ENCODE measurements around the gene ECHDC3. TPM values are rescaled to one million over a fixed set of nuclear protein-coding genes. Genes with fewer than 3 reads are reported as not detected.
A peak's percentile ranks its signal among the peaks of the same experiment; 100 is the strongest.

The ECHDC3 gene
- total and polyA plus RNA-seq, 2 of the 4 experiments (the other 2 are of a cell fraction): 4.3 to 5.0 TPM

DNA sequence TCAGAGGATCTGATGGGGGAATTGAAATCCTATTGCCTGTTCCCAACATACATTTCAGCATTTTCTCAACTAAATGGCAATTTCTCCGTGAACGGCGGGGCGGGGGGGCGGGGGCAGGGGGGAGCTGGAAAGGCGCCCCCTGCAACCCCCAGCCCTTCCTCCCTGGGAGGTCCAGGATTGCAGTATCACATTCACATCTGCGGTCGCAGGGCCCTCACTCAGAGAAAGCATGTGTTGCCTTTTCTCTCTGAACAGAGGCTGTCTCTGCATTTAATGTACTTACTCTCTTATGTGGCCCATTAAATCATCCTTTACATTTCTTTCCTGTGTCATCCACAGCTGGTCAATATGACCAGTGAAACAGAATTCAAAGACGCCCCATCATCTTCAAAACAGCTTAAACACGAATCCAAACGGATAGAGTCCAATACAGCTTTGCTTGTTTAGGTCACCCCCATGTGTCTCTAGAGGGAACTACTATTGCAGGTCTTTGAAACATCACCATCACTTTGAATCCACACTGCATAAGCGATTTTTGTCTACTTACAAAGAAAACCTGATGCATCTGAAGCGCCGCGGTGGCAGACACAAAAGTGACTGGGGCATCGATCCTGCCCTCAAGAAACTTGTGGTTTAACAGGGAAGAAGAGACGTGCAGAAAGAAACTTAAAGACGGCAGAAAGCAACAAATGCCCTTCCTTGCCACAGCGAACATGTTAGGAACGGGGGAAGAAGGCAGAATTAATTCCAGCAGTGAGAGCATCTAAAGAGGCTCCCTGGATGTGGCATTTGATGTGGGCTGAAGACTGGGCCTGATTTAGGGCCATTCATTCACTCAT is 17.0 kb upstream of the ECHDC3 start:
- intact Hi-C loops (cut with micrococcal nuclease) (loop anchor here (1.0 to 5.0 kb wide), 3 partner anchors 33 to 210 kb away; partner anchors contain the start of gene USP6NL), in situ Hi-C loops (cut with MboI; ENCODE audit: low sequenced_read_pairs) (loop anchor here (5.0 kb wide), 1 partner anchor 208 kb away; no protein-coding TSS in a partner anchor), dilution Hi-C loops (cut with HindIII; ENCODE audit: low sequenced_read_pairs, unreplicated experiment) (no loop called here)
- peak overlapping the region; percentile 51 for H2AK9ac ChIP-seq (replicated peaks; ENCODE audit: low read depth, low read length, poor library complexity)
- H2AK5ac ChIP-seq (ENCODE audit: low read depth, low read length): no peak overlapping the region
- no peak overlapping the region for H3K4ac ChIP-seq (ENCODE audit: low read depth, low read length)
- H4K20me1 ChIP-seq (ENCODE audit: insufficient read depth, low read length): no peaks in the 10 kb centered on the region
- H4K8ac ChIP-seq (ENCODE audit: low read depth in 2 of 2, low read length in 2 of 2): no peak overlapping the region
- no peak overlapping the region for H3K4me3 ChIP-seq (ENCODE audit: insufficient read depth, low read depth, low read length)
- H3K14ac ChIP-seq (replicated peaks; ENCODE audit: low read depth, low read length): no peak overlapping the region
- H2BK5ac ChIP-seq (ENCODE audit: low read depth, low read length, poor library complexity, severe bottlenecking): no peak overlapping the region
- ChIA-PET POLR2A (ENCODE audit: unreplicated experiment) (no interaction called here), CTCF (interaction anchor here (0.6 to 1.6 kb wide), 9 partner anchors 10 to 219 kb away, joined by 3 to 16 read pairs (median 4); no protein-coding TSS in a partner anchor)
- H3K36me3 ChIP-seq (ENCODE audit: control insufficient read depth, insufficient read depth, low read length): no peaks in the 10 kb centered on the region
- DNase-seq (peak; percentile 79), ATAC-seq (ENCODE audit: low read depth) (peak; percentile 96)
- H3K9me1 ChIP-seq (ENCODE audit: insufficient read depth, low read length): no peaks in the 10 kb centered on the region; the same call in 1 of the 2 replicates
- no peak overlapping the region for H3K27ac ChIP-seq (ENCODE audit: insufficient read depth, low read length)
- no TSS peak for BruUV-seq (replicated peaks)
- no peak overlapping the region for H3K23ac ChIP-seq (ENCODE audit: low read depth, low read length)
- H2BK120ac ChIP-seq (ENCODE audit: low read depth, low read length): no peak overlapping the region
- H3K27me3 ChIP-seq (ENCODE audit: control insufficient read depth, insufficient read depth, low read length): peaks cover 10% of the 10 kb centered on the region
- WGBS, 2 experiments (ENCODE audit: extremely low coverage in 2 of 2, insufficient read length in 1 of 2): 55% methylated on average over 14 of the region's 20 CpGs; no CpG with 5 or more reads in 1 of the 2 experiments
- H2BK15ac ChIP-seq (ENCODE audit: low read depth, low read length): no peak overlapping the region
- no peak overlapping the region for H4K5ac ChIP-seq (ENCODE audit: low read depth, low read length)
- no peak overlapping the region for H3K18ac ChIP-seq (ENCODE audit: low read depth, low read length)
- H4K91ac ChIP-seq (ENCODE audit: insufficient read depth, low read depth, low read length): no peak overlapping the region
- H3K9ac ChIP-seq (ENCODE audit: low read depth, low read length): no peak overlapping the region
- no peak overlapping the region for H3K56ac ChIP-seq (ENCODE audit: extremely low read depth, insufficient read depth, low read length)
- H2AFZ ChIP-seq (replicated peaks; ENCODE audit: low read length, poor library complexity): peak overlapping the region; percentile 44
- H2BK20ac ChIP-seq (ENCODE audit: low read depth, low read length): no peak overlapping the region
- H3K4me2 ChIP-seq (ENCODE audit: low read depth, low read length): no peak overlapping the region
- no peaks in the 10 kb centered on the region for H3K9me3 ChIP-seq (ENCODE audit: control insufficient read depth, insufficient read depth, low read length)
- no peaks in the 10 kb centered on the region for H3K4me1 ChIP-seq (ENCODE audit: control insufficient read depth, insufficient read depth, low read length)
- TF ChIP-seq SMC3 (IDR thresholded peaks at IDR 0.05; ENCODE audit: low read depth, low read length) (peak; percentile 97), POLR2A (IDR thresholded peaks at IDR 0.05; ENCODE audit: low read depth, low read length) (peak; percentile 28; the same call in 1 of the 2 replicates), RAD21 (IDR thresholded peaks at IDR 0.05; ENCODE audit: low read length) (peak; percentile 93), MXI1 (IDR thresholded peaks at IDR 0.05; ENCODE audit: borderline replicate concordance, low read depth, low read length) (no peak), MAFK (IDR thresholded peaks at IDR 0.05; ENCODE audit: low read depth, low read length) (no peak), NFE2L2 (IDR thresholded peaks at IDR 0.05; ENCODE audit: low read depth, low read length) (no peak), CTCF (conservative IDR thresholded peaks at IDR 0.05; ENCODE audit: low read depth, low read length) (peak; percentile 83)
- no peaks in the 10 kb centered on the region for H3K79me1 ChIP-seq (ENCODE audit: low read depth in 1 of 2, low read length in 2 of 2)

Measured in IMR-90 (cell line).